Activated CD8-positive, alpha-beta T cell treated with anti-CD3 and anti-CD28 coated beads for 36 hours (primary cell): ENCODE data around the gene ZSCAN10. TPM values are rescaled to one million over a fixed set of nuclear protein-coding genes. Genes with fewer than 3 reads are reported as not detected.

Experiments
- ATAC-seq: fragments of 200-7000 bp; cut with Tn5 transposase; one replicate; pipeline ENCODE4 v1.10.0; 2021; ENCODE audit warnings: mild to moderate bottlenecking, moderate library complexity
- CTCF ChIA-PET: fragments of 350-600 bp; sonication (Branson Sonifier 250); formaldehyde crosslinking; loops from one replicate; lab custom pipeline; 2021; ENCODE audit warnings: antibody characterized with exemption; lab: Charles Lee
- POLR2A ChIA-PET: fragments of 350-600 bp; sonication (Branson Sonifier 250); formaldehyde crosslinking; loops from one replicate; lab custom pipeline; 2021; ENCODE audit warnings: antibody characterized with exemption; lab: Charles Lee
- DNase-seq: peaks from one replicate; pipeline ENCODE4 v3.0.0-alpha.2; 2020
- H3K27ac Mint-ChIP-seq: one replicate; pipeline ENCODE4 v1.8.0; 2021; ENCODE audit warnings: mild to moderate bottlenecking, mixed read lengths
- H3K27me3 Mint-ChIP-seq: one replicate; pipeline ENCODE4 v1.8.0; 2021; ENCODE audit warnings: mixed read lengths
- H3K36me3 Mint-ChIP-seq: one replicate; pipeline ENCODE4 v1.8.0; 2021; ENCODE audit warnings: low read depth, mixed read lengths
- H3K4me1 Mint-ChIP-seq: one replicate; pipeline ENCODE4 v1.8.0; 2021; ENCODE audit warnings: low read depth, mixed read lengths
- H3K4me3 Mint-ChIP-seq: one replicate; pipeline ENCODE4 v1.8.0; 2021; ENCODE audit warnings: mild to moderate bottlenecking, moderate library complexity, mixed read lengths
- H3K9me3 Mint-ChIP-seq: one replicate; pipeline ENCODE4 v1.8.0; 2021; ENCODE audit warnings: mixed read lengths
- CTCF ChIP-seq: fragments of 200-600 bp; IDR thresholded peaks from one replicate; pipeline ENCODE4 v1.8.0; 2022; ENCODE audit warnings: antibody characterized with exemption, mild to moderate bottlenecking
- intact Hi-C: fragments of 100-400 bp; cut with micrococcal nuclease; formaldehyde crosslinking; loops from one replicate; pipeline ENCODE4 v1.10.0; 2022
- total RNA-seq, 2 experiments: library from RNA; stranded (reverse); gene quantifications; one replicate each; pipeline ENCODE4 v1.2.3, GENCODE V29; 2021

Gene ZSCAN10
- total RNA-seq, 2 experiments from 2014 or later = 0.09 to 0.25 TPM

- DNase-seq (no peak), ATAC-seq (no peak)
- ChIA-PET POLR2A (interaction anchor here (1.1 to 1.8 kb wide), 3 partner anchors 8 to 16 kb away, joined by 5 read pairs; no protein-coding TSS in a partner anchor), CTCF (interaction anchor here (1.2 to 3.3 kb wide), 3 partner anchors 11 to 115 kb away, joined by 3 to 16 read pairs (median 3); partner anchors contain the start of gene ZNF213)
- H3K36me3 Mint-ChIP-seq = peaks cover 8% of the 10 kb centered on the region
- H3K27ac Mint-ChIP-seq = no peak overlapping the region
- H3K9me3 Mint-ChIP-seq = no peaks in the 10 kb centered on the region
- H3K4me1 Mint-ChIP-seq = peaks cover 2% of the 10 kb centered on the region
- no peak overlapping the region for H3K4me3 Mint-ChIP-seq
- H3K27me3 Mint-ChIP-seq = no peaks in the 10 kb centered on the region
- no peak for TF ChIP-seq CTCF
- intact Hi-C loops = no loop called here
Observed at GRCh38 chr16:3145660-3146059, 46.6 kb upstream of the ZSCAN10 start.

GRCh38 chr16:3145151-3145550, 46.1 kb upstream of the ZSCAN10 start:
- Mint-ChIP-seq H3K27ac (no peak overlapping the region), H3K36me3 (peaks cover 8% of the 10 kb centered on the region), H3K9me3 (no peaks in the 10 kb centered on the region), H3K27me3 (no peaks in the 10 kb centered on the region), H3K4me3 (no peak overlapping the region), H3K4me1 (no peaks in the 10 kb centered on the region)
- DNase-seq = no peak
- ATAC-seq = no peak
- intact Hi-C loops = no loop called here
- no peak for TF ChIP-seq CTCF
- CTCF ChIA-PET = interaction anchor here (1.2 to 3.3 kb wide), 2 partner anchors 10 to 15 kb away, joined by 3 to 16 read pairs; partner anchors contain the start of gene ZNF213
- POLR2A ChIA-PET = interaction anchor here (0.5 to 1.8 kb wide), 6 partner anchors 8 to 20 kb away, joined by 3 to 5 read pairs (median 5); no protein-coding TSS in a partner anchor

GRCh38 chr16:3144321-3144983, 45.4 kb upstream of the ZSCAN10 start:
- H3K27ac Mint-ChIP-seq = no peak overlapping the region
- no peak overlapping the region for H3K4me3 Mint-ChIP-seq
- H3K4me1 Mint-ChIP-seq = no peaks in the 10 kb centered on the region
- DNase-seq = no peak
- no peaks in the 10 kb centered on the region for H3K27me3 Mint-ChIP-seq
- TF ChIP-seq CTCF = no peak
- no peak for ATAC-seq
- CTCF ChIA-PET = interaction anchor here (1.1 to 3.3 kb wide), 3 partner anchors 10 to 14 kb away, joined by 3 to 16 read pairs (median 6); partner anchors contain the start of gene ZNF213
- H3K36me3 Mint-ChIP-seq = peaks cover 8% of the 10 kb centered on the region
- no peaks in the 10 kb centered on the region for H3K9me3 Mint-ChIP-seq
- intact Hi-C loops = no loop called here
- POLR2A ChIA-PET = interaction anchor here (0.5 to 1.8 kb wide), 6 partner anchors 9 to 44 kb away, joined by 3 to 5 read pairs (median 4); no protein-coding TSS in a partner anchor

GRCh38 chr16:3143598-3144320, 44.7 kb upstream of the ZSCAN10 start:
- H3K4me3 Mint-ChIP-seq = no peak overlapping the region

More at GRCh38 chr16:3143598-3144320, 44.7 kb upstream of the ZSCAN10 start:
- Mint-ChIP-seq H3K36me3 (peaks cover 8% of the 10 kb centered on the region), H3K27ac (no peak overlapping the region), H3K4me1 (no peaks in the 10 kb centered on the region), H3K27me3 (no peaks in the 10 kb centered on the region), H3K9me3 (no peaks in the 10 kb centered on the region)
- intact Hi-C loops = no loop called here
- DNase-seq = no peak
- ChIA-PET POLR2A (interaction anchor here (0.6 to 1.8 kb wide), 4 partner anchors 8 to 65 kb away, joined by 3 to 5 read pairs (median 4); no protein-coding TSS in a partner anchor), CTCF (interaction anchor here (0.7 to 3.3 kb wide), 3 partner anchors 9 to 112 kb away, joined by 3 to 16 read pairs (median 6); partner anchors contain the start of gene ZNF213)
- ATAC-seq = no peak
- no peak for TF ChIP-seq CTCF
